Gastroesophageal sphincter (tissue), 4 donors: Measurements from ENCODE around the gene GALNT5. TPM values are rescaled to one million over a fixed set of nuclear protein-coding genes. Genes with fewer than 3 reads are reported as not detected.
"Not testable (repeated sequence)": the region's sequence is repeated elsewhere in the genome, so short reads cannot be mapped to it uniquely, and the experiment has no call there.

Experiments
- ATAC-seq: fragments of 150-250 bp; one replicate; pipeline ENCODE4 v1.9.1; 2016; ENCODE audit warnings: mild to moderate bottlenecking, moderate library complexity
- H3K27ac ChIP-seq, 4 donors: fragments of 200-600 bp; sonication (generic) in 3 of 4; 1 replicate in 3 of 4; 2 replicates in 1 of 4; pipeline ENCODE4 v1.5.1; 2016 to 2019
- H3K27me3 ChIP-seq: fragments of 200-600 bp; sonication (generic); one replicate; pipeline ENCODE4 v1.5.1; 2019
- H3K36me3 ChIP-seq, 2 donors: fragments of 200-600 bp; sonication (generic); one replicate each; pipeline ENCODE4 v1.5.1; 2019; ENCODE audit warnings: control low read depth in 1 of 2
- H3K4me1 ChIP-seq, 3 donors: fragments of 200-600 bp; sonication (generic); 1 replicate in 2 of 3; 2 replicates in 1 of 3; pipeline ENCODE4 v1.5.1; 2016 to 2019; ENCODE audit warnings: control low read depth in 2 of 3
- H3K4me3 ChIP-seq, 2 donors: fragments of 200-600 bp; sonication (generic); one replicate each; pipeline ENCODE4 v1.5.1; 2019; ENCODE audit warnings: mild to moderate bottlenecking in 1 of 2, moderate library complexity in 1 of 2
- H3K9me3 ChIP-seq, 3 donors: fragments of 200-600 bp; sonication (generic); one replicate each; pipeline ENCODE4 v1.5.1; 2017 to 2019; ENCODE audit warnings: control low read depth in 2 of 3
- EP300 ChIP-seq: sonication (generic); formaldehyde crosslinking; IDR thresholded peaks from one replicate; pipeline ENCODE4 v1.6.1; 2017; ENCODE audit warnings: antibody characterized with exemption, mild to moderate bottlenecking
- POLR2A ChIP-seq, 2 donors: fragments of 450-650 bp; IDR thresholded peaks; one replicate each; pipeline ENCODE4 v1.6.1; 2017; ENCODE audit warnings: antibody characterized with exemption in 2 of 2, mild to moderate bottlenecking in 2 of 2, moderate library complexity in 1 of 2
- POLR2AphosphoS5 ChIP-seq: sonication (generic); formaldehyde crosslinking; IDR thresholded peaks from one replicate; pipeline ENCODE4 v1.6.1; 2017; ENCODE audit warnings: antibody characterized with exemption
- WGBS, 2 donors: methylation state at CpG; one replicate each; pipeline ENCODE4 v1.1.5; 2018; ENCODE audit warnings: low coverage in 1 of 2; 5-methylcytosine and 5-hydroxymethylcytosine counted together
- total RNA-seq, 4 donors: library from RNA; depleted of rRNA; stranded (reverse); fragments of >200 nt; gene quantifications; one replicate each; pipeline ENCODE4 v1.1.0, GENCODE V29; 2016
- TF ChIP-seq, protein P1 (sequence below), 4 experiments: fragments of 200-600 bp in 2 of 4; fragments of 450-650 bp in 2 of 4; sonication (generic) in 1 of 4; IDR thresholded peaks; one replicate each; pipeline ENCODE4 v1.5.1; 2017 to 2019; ENCODE audit warnings: antibody characterized with exemption in 4 of 4, mild to moderate bottlenecking in 2 of 4, moderate library complexity in 2 of 4

GALNT5 gene
- total RNA-seq, 4 donors from 2014 or later, result under 0.01 to 0.89 (median 0.24) TPM

- Histone ChIP-seq H3K36me3 (no peaks in the 10 kb centered on the region), H3K9me3 (no peaks in the 10 kb centered on the region), H3K4me3 (no peak overlapping the region), H3K27ac (no peak overlapping the region), H3K4me1 (no peaks in the 10 kb centered on the region), H3K27me3 (peaks cover 5% of the 10 kb centered on the region)
- 76 to 90% methylated on average over 2 of the region's 2 CpGs for WGBS, 2 donors
- no peak for TF ChIP-seq POLR2A (IDR thresholded peaks at IDR 0.05)
- TF ChIP-seq POLR2AphosphoS5, result no peak
- TF ChIP-seq, protein P1, sequence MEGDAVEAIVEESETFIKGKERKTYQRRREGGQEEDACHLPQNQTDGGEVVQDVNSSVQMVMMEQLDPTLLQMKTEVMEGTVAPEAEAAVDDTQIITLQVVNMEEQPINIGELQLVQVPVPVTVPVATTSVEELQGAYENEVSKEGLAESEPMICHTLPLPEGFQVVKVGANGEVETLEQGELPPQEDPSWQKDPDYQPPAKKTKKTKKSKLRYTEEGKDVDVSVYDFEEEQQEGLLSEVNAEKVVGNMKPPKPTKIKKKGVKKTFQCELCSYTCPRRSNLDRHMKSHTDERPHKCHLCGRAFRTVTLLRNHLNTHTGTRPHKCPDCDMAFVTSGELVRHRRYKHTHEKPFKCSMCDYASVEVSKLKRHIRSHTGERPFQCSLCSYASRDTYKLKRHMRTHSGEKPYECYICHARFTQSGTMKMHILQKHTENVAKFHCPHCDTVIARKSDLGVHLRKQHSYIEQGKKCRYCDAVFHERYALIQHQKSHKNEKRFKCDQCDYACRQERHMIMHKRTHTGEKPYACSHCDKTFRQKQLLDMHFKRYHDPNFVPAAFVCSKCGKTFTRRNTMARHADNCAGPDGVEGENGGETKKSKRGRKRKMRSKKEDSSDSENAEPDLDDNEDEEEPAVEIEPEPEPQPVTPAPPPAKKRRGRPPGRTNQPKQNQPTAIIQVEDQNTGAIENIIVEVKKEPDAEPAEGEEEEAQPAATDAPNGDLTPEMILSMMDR (IDR thresholded peaks at IDR 0.05), result no peak
- TF ChIP-seq EP300, result no peak
- no peak for ATAC-seq
Observed at GRCh38 chr2:157269922-157270321, 12.4 kb downstream of the GALNT5 start.

DNA sequence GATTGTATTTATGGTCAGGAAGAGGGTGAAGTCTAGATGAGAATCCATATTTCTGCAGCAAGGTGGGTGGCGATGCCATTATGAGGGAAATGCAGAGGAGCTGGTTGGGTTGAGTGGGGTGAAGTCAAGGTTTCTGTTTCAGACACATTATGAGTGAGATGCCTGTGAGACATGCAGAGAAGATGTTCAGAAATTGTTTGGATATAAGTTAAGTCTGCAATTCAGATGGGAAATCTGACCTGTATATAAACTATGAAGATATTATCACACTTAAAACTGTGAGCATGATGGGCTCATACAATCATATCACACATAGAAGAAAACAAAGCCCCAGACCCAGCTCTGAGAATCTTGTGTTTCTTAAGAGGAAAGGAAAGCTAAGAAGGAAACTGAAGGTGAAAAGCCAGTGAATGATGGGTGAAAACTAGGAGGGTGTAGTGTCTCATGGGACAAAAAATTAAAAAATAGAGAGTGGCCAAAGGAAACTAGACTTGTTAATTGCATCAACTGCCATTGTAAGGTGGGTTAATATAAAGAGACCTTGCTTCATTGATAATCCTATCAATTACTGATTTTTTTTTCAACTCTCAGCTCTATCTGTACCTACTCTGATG, 14.2 kb downstream of the GALNT5 start:
- TF ChIP-seq POLR2A (IDR thresholded peaks at IDR 0.05) (no peak), POLR2AphosphoS5 (no peak), EP300 (no peak)
- TF ChIP-seq, protein P1 (IDR thresholded peaks at IDR 0.05), result no peak
- no peak overlapping the region for H3K4me3 ChIP-seq
- peaks cover 0 to 5% (median 0%) of the 10 kb centered on the region in 3 donors for H3K9me3 ChIP-seq
- H3K27me3 ChIP-seq, result peaks cover 5% of the 10 kb centered on the region
- no peak overlapping the region for H3K27ac ChIP-seq
- no peaks in the 10 kb centered on the region for H3K4me1 ChIP-seq
- 100% methylated on average over 1 of the region's 1 CpG for WGBS, 2 donors
- H3K36me3 ChIP-seq, result no peaks in the 10 kb centered on the region
- ATAC-seq, result no peak

GRCh38 chr2:157279311-157279710, 21.8 kb downstream of the GALNT5 start:
- not testable (repeated sequence) for H3K27me3 ChIP-seq, H3K27ac ChIP-seq, H3K36me3 ChIP-seq, H3K4me1 ChIP-seq, H3K4me3 ChIP-seq, ATAC-seq
- peaks cover 0 to 15% (median 0%) of the 10 kb centered on the region in 3 donors for H3K9me3 ChIP-seq
- 80% methylated on average over 1 of the region's 7 CpGs; no CpG with 5 or more reads in 1 of the 2 donors for WGBS, 2 donors

GRCh38 chr2:157281316-157281715, 23.8 kb downstream of the GALNT5 start:
- H3K9me3 ChIP-seq, result peaks cover 0 to 10% (median 0%) of the 10 kb centered on the region in 3 donors
- H3K27me3 ChIP-seq, result no peaks in the 10 kb centered on the region
- no peak overlapping the region for H3K4me3 ChIP-seq
- H3K36me3 ChIP-seq, result no peaks in the 10 kb centered on the region
- H3K4me1 ChIP-seq, result no peaks in the 10 kb centered on the region
- TF ChIP-seq POLR2AphosphoS5, result no peak
- TF ChIP-seq, protein P1 (IDR thresholded peaks at IDR 0.05), result no peak
- no peak for TF ChIP-seq POLR2A (IDR thresholded peaks at IDR 0.05)
- no peak for TF ChIP-seq EP300
- H3K27ac ChIP-seq, result no peak overlapping the region
- ATAC-seq, result no peak
- WGBS, 2 donors, result 93 to 100% methylated on average over 3 to 4 of the region's 6 CpGs

- Histone ChIP-seq H3K9me3 (peaks cover 0 to 10% (median 0%) of the 10 kb centered on the region in 3 donors), H3K4me3 (no peak overlapping the region), H3K36me3 (no peaks in the 10 kb centered on the region), H3K4me1 (no peaks in the 10 kb centered on the region), H3K27me3 (no peaks in the 10 kb centered on the region), H3K27ac (no peak overlapping the region)
- WGBS, 2 donors, result 33 to 63% methylated on average over 2 of the region's 2 CpGs
- no peak for ATAC-seq
- TF ChIP-seq, protein P1 (IDR thresholded peaks at IDR 0.05), result no peak
- TF ChIP-seq EP300 (no peak), POLR2AphosphoS5 (no peak), POLR2A (IDR thresholded peaks at IDR 0.05) (no peak)
Observed at GRCh38 chr2:157283468-157283867, 26.0 kb downstream of the GALNT5 start.
